Upper lobe of left lung (tissue), 6 donors: Measurements from ENCODE around the gene SH2D3C. TPM values are rescaled to one million over a fixed set of nuclear protein-coding genes. Genes with fewer than 3 reads are reported as not detected.

ENCODE experiments used
- ATAC-seq, 2 donors: fragments of 200-7000 bp; cut with Tn5 transposase; one replicate each; pipeline ENCODE4 v1.9.1; 2022; ENCODE audit warnings: mild to moderate bottlenecking in 2 of 2, moderate library complexity in 2 of 2; ENCODE audit not compliant: low FRiP score in 2 of 2
- DNase-seq, 2 donors: peaks; one replicate each; pipeline ENCODE4 v3.0.0-alpha.2; 2019 to 2020
- H3K27ac ChIP-seq, 4 donors: fragments of 200-600 bp; sonication (generic); one replicate each; pipeline ENCODE4 v1.5.1; 2016 to 2019
- H3K27me3 ChIP-seq, 4 donors: fragments of 200-600 bp; sonication (generic); one replicate each; pipeline ENCODE4 v1.5.1; 2017 to 2019
- H3K36me3 ChIP-seq, 4 donors: fragments of 200-600 bp; sonication (generic); one replicate each; pipeline ENCODE4 v1.5.1; 2016 to 2019
- H3K4me1 ChIP-seq, 4 donors: fragments of 200-600 bp; sonication (generic); one replicate each; pipeline ENCODE4 v1.5.1; 2018 to 2019
- H3K4me3 ChIP-seq, 4 donors: fragments of 200-600 bp; sonication (generic); one replicate each; pipeline ENCODE4 v1.5.1; 2017 to 2019; ENCODE audit warnings: mild to moderate bottlenecking in 2 of 4, moderate library complexity in 1 of 4
- H3K9me3 ChIP-seq, 4 donors: fragments of 200-600 bp; sonication (generic); one replicate each; pipeline ENCODE4 v1.5.1; 2018 to 2019
- CTCF ChIP-seq, 6 experiments: fragments of 450-650 bp in 4 of 6; fragments of 200-600 bp in 2 of 6; sonication (generic) in 2 of 6; IDR thresholded peaks; one replicate each; pipeline ENCODE4 v1.5.1; 2016 to 2019; ENCODE audit warnings: antibody characterized with exemption in 6 of 6
- EP300 ChIP-seq, 4 donors: sonication (generic); formaldehyde crosslinking; IDR thresholded peaks; one replicate each; pipeline ENCODE4 v1.5.1; 2017; ENCODE audit warnings: antibody characterized with exemption in 4 of 4, control low read depth in 2 of 4
- POLR2A ChIP-seq, 4 donors: fragments of 450-650 bp; IDR thresholded peaks; one replicate each; pipeline ENCODE4 v1.5.1; 2016 to 2017; ENCODE audit warnings: antibody characterized with exemption in 4 of 4, mild to moderate bottlenecking in 2 of 4
- POLR2AphosphoS5 ChIP-seq, 2 donors: sonication (generic); formaldehyde crosslinking; IDR thresholded peaks; one replicate each; pipeline ENCODE4 v1.5.1; 2017; ENCODE audit warnings: antibody characterized with exemption in 2 of 2
- WGBS, 2 donors: methylation state at CpG; one replicate each; pipeline ENCODE4 v1.1.5; 2017 to 2018; 5-methylcytosine and 5-hydroxymethylcytosine counted together
- total RNA-seq, 6 donors: library from RNA; depleted of rRNA in 4 of 6; stranded (reverse); fragments of >200 nt in 4 of 6; gene quantifications; one replicate each; pipeline versions ENCODE4 v1.1.0 to v1.2.1, GENCODE V29; 2016 to 2021
- donor health status: DM: no; HTN: no; CAD: no; lungs with moderate emphysema.
- donor health status: DM: no; HTN: yes; CAD: no; lungs with severe emphysema.

Gene SH2D3C, protein sequence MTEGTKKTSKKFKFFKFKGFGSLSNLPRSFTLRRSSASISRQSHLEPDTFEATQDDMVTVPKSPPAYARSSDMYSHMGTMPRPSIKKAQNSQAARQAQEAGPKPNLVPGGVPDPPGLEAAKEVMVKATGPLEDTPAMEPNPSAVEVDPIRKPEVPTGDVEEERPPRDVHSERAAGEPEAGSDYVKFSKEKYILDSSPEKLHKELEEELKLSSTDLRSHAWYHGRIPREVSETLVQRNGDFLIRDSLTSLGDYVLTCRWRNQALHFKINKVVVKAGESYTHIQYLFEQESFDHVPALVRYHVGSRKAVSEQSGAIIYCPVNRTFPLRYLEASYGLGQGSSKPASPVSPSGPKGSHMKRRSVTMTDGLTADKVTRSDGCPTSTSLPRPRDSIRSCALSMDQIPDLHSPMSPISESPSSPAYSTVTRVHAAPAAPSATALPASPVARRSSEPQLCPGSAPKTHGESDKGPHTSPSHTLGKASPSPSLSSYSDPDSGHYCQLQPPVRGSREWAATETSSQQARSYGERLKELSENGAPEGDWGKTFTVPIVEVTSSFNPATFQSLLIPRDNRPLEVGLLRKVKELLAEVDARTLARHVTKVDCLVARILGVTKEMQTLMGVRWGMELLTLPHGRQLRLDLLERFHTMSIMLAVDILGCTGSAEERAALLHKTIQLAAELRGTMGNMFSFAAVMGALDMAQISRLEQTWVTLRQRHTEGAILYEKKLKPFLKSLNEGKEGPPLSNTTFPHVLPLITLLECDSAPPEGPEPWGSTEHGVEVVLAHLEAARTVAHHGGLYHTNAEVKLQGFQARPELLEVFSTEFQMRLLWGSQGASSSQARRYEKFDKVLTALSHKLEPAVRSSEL
- 10 to 100 TPM; 17.5 to 90.4 (median 37.5) TPM for total RNA-seq

DNA sequence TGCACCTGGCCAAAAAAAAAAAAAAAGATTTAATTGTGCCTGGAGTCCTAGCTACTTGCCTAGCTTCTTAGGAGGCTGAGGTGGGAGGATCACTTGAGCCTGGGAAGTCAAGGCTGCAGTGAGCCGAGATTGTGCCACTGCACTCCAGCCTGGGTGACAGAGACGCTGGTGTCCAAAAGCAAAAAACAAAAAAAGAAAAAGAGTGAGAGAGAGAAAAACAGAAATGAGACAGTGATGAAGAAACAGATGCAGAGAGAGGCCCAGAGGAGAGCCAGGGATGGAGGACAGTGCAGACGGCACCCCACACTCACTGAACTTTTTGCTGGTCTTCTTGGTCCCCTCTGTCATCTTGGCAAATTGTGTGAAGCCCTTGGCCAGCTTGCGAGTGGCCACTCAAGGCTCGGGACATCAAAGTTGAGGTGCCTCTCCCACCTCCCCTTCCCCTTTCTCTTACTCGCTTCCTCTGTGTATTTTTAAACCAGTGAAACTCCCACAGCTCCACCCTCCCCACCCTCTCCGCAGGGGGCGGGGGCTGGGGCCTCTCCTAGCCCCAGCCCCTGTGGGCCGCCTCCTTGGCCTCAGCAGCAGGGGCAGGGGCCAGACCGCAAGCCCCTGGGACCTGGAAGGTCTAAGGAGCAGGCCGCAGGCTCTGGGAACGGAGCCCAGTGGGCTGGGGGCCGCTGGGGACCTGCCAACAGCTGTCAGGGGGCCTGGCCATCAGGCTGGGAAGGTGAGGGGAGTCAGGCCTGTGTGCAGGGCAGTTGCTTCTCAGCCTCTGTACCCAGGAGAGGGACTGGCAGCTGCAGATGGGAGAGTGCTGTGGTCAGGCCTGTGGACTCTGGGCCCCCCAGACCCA, at the start of gene SH2D3C:
Gene SH2D3C, minus strand, starts transcription at position 387 of the 856 bp plus-strand sequence. Its CDS starts 39 bp downstream, at position 348.
- Histone ChIP-seq H3K36me3 (peaks cover 0 to 3% (median 0%) of the 10 kb centered on the region in 4 donors), H3K4me1 (peaks cover 31 to 41% (median 33%) of the 10 kb centered on the region in 4 donors), H3K27ac (peak within 1 kb of the TSS; percentile 88 to 98 (median 90)), H3K27me3 (no peaks in the 10 kb centered on the region), H3K9me3 (no peaks in the 10 kb centered on the region), H3K4me3 (peak within 1 kb of the TSS in 3 of 4 donors; percentile 31 to 43 (median 40))
- TF ChIP-seq CTCF (IDR thresholded peaks at IDR 0.05) (no peak), POLR2A (IDR thresholded peaks at IDR 0.05) (peak in 2 of 4 donors; percentile 35 to 69)
- peak; percentile 48 to 54 for ATAC-seq
- WGBS, 2 donors: 33 to 34% methylated on average over 8 of the region's 13 CpGs
- peak; percentile 61 to 84 for DNase-seq

DNA sequence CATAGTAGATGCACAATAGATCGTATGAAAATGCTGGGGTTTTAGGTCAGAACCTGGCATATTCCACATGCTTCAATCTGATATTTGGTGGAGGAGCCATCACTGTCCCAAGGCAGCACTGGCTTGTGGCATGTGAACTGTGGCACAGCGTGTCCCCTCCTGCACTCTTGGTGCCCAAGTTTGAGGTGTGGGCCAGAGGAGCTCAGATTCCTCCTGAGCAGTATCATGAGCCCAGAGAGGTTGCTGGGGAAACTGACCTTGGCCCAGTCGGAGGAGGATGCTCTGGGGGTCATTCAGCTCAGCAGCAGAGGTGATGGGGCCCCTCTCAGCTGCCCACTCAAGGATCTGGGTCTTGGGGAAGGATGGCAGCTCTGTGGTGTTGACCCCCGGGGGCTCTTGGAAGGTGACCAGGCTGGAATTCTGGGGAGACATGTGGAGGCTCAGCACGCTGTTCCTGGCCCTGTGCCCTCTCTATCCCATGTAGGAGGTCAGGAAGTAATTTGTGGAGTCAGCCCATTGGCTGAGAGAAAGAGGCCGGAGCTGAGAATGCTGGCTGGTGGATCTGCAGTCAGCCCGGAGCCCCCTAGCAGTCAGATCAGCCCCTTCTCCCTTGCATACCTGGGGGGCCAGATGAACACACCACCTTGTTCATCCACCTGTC, 47.9 kb upstream of the SH2D3C start:
- H3K9me3 ChIP-seq: no peaks in the 10 kb centered on the region
- 45 to 52% methylated on average over 3 to 7 of the region's 7 CpGs for WGBS, 2 donors
- no peak for ATAC-seq
- no peak for TF ChIP-seq CTCF (IDR thresholded peaks at IDR 0.05)
- TF ChIP-seq POLR2AphosphoS5 (IDR thresholded peaks at IDR 0.05): no peak
- TF ChIP-seq POLR2A (IDR thresholded peaks at IDR 0.05): no peak
- no peak for TF ChIP-seq EP300 (IDR thresholded peaks at IDR 0.05)
- H3K4me1 ChIP-seq: peaks cover 45 to 56% (median 53%) of the 10 kb centered on the region in 4 donors
- peak overlapping the region; percentile 56 to 96 (median 86) for H3K27ac ChIP-seq
- no peak overlapping the region for H3K4me3 ChIP-seq
- peaks cover 0 to 58% (median 35%) of the 10 kb centered on the region in 4 donors for H3K36me3 ChIP-seq
- DNase-seq: no peak
- H3K27me3 ChIP-seq: no peaks in the 10 kb centered on the region

DNA sequence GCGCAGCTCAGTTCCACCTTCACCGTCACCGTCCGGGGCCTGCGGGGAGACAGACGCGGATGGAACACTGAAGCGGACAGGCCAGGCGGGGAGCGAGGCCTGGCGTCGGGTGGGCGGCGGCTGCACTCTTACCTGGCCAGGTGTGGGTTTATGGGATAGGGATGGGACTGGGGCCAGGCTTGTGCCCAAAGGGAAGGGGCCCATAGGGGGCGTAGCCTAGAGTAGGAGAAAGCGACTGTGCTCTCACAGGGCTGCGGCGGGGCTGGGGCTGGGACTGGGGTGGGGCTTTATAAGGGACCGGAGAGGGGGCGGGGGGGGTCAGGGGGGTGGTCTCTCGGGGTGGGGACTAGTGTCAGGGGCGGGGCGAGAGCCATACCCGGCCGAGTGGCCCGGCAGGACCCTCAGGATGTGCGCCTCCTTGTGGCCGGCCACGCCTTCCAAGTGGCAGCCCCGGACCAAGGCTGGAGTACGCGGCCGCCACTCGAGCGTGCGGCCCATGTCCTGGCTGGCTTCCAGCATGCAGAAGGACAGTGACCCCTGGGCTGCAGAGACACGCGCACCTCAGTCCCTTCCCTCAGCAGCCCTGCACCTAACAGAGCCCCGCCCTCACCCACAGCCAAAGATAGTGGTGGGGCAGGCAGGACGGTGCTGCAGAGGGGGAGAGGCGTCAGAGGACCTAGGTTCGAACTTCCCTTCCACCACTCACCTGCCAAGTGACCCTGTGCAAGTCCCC, 47.0 kb upstream of the SH2D3C start:
- TF ChIP-seq POLR2AphosphoS5 (IDR thresholded peaks at IDR 0.05) (no peak), CTCF (IDR thresholded peaks at IDR 0.05) (peak in 4 of 6 experiments; percentile 35 to 48 (median 44)), POLR2A (IDR thresholded peaks at IDR 0.05) (no peak)
- no peaks in the 10 kb centered on the region for H3K27me3 ChIP-seq
- DNase-seq (peak; percentile 53 to 88), ATAC-seq (no peak)
- peak overlapping the region; percentile 5 to 96 (median 70) for H3K27ac ChIP-seq
- H3K9me3 ChIP-seq: no peaks in the 10 kb centered on the region
- H3K4me1 ChIP-seq: peaks cover 45 to 52% (median 46%) of the 10 kb centered on the region in 4 donors
- H3K4me3 ChIP-seq: no peak overlapping the region
- 61 to 86% methylated on average over 11 to 33 of the region's 42 CpGs for WGBS, 2 donors
- H3K36me3 ChIP-seq: peaks cover 0 to 65% (median 42%) of the 10 kb centered on the region in 4 donors
